GM18507 (cell line): ENCODE measurements around the gene DOCK1.

Experiments used
- DNase-seq: peaks from one replicate; pipeline ENCODE4 v3.0.0; 2011; ENCODE audit warnings: low read depth; ENCODE audit not compliant: insufficient read length; ENCODE audit errors: extremely low spot score
- FAIRE-seq: peaks from 2 replicates; lab custom pipeline; 2011; peaks lifted over from hg19 to GRCh38; lab: Jason Lieb, UNC

Gene DOCK1

GRCh38 chr10:127184582-127184981 is 279.4 kb downstream of the DOCK1 start:
- no peak for DNase-seq
- FAIRE-seq: no peak

- FAIRE-seq (no peak), DNase-seq (no peak)
Measured at GRCh38 chr10:127186813-127187212, 281.6 kb downstream of the DOCK1 start.

GRCh38 chr10:127189226-127189625 is 284.0 kb downstream of the DOCK1 start:
- DNase-seq: no peak
- no peak for FAIRE-seq

GRCh38 chr10:127190427-127190826 is 285.2 kb downstream of the DOCK1 start:
- DNase-seq (no peak), FAIRE-seq (no peak)

- no peak for DNase-seq
- no peak for FAIRE-seq
Measured at GRCh38 chr10:127193125-127193524, 287.9 kb downstream of the DOCK1 start.

- DNase-seq (no peak), FAIRE-seq (no peak)
Measured at GRCh38 chr10:127194111-127194510, 288.9 kb downstream of the DOCK1 start.

- no peak for DNase-seq
- FAIRE-seq: no peak
Measured at GRCh38 chr10:127194599-127194998, 289.4 kb downstream of the DOCK1 start.

- FAIRE-seq (no peak), DNase-seq (no peak)
Measured at GRCh38 chr10:127195041-127195506, 289.8 kb downstream of the DOCK1 start.

- FAIRE-seq (no peak), DNase-seq (no peak)
Measured at GRCh38 chr10:127195571-127196281, 290.5 kb downstream of the DOCK1 start.

GRCh38 chr10:127196282-127197153 is 291.3 kb downstream of the DOCK1 start, which contains the start of gene INSYN2A:
INSYN2A (minus strand) TSS chr10:127196591; CDS start chr10:127176395, 20,196 bp downstream.
- DNase-seq: no peak

GRCh38 chr10:127197154-127197432 is 291.9 kb downstream of the DOCK1 start:
- DNase-seq (no peak), FAIRE-seq (no peak)

More at GRCh38 chr10:127196282-127197153, 291.3 kb downstream of the DOCK1 start, which contains the start of gene INSYN2A:
- no peak for FAIRE-seq

GRCh38 chr10:127198307-127198706 is 293.1 kb downstream of the DOCK1 start:
- no peak for FAIRE-seq
- no peak for DNase-seq

- no peak for FAIRE-seq
- DNase-seq: no peak
Measured at GRCh38 chr10:127198721-127199120, 293.5 kb downstream of the DOCK1 start.

GRCh38 chr10:127200646-127201045 is 295.4 kb downstream of the DOCK1 start:
- FAIRE-seq (no peak), DNase-seq (no peak)

- FAIRE-seq (no peak), DNase-seq (no peak)
Measured at GRCh38 chr10:127203067-127203466, 297.8 kb downstream of the DOCK1 start.

- FAIRE-seq (no peak), DNase-seq (no peak)
Measured at GRCh38 chr10:127207081-127207480, 301.9 kb downstream of the DOCK1 start.

- no peak for FAIRE-seq
- no peak for DNase-seq
Measured at GRCh38 chr10:127210936-127211466, 305.8 kb downstream of the DOCK1 start.

GRCh38 chr10:127215866-127216265 is 310.6 kb downstream of the DOCK1 start:
- FAIRE-seq (no peak), DNase-seq (no peak)

- FAIRE-seq (no peak), DNase-seq (no peak)
Measured at GRCh38 chr10:127216274-127216673, 311.0 kb downstream of the DOCK1 start.

- FAIRE-seq (no peak), DNase-seq (no peak)
Measured at GRCh38 chr10:127216786-127217185, 311.6 kb downstream of the DOCK1 start.
